ENCODE data around the gene MICU1.

DNA sequence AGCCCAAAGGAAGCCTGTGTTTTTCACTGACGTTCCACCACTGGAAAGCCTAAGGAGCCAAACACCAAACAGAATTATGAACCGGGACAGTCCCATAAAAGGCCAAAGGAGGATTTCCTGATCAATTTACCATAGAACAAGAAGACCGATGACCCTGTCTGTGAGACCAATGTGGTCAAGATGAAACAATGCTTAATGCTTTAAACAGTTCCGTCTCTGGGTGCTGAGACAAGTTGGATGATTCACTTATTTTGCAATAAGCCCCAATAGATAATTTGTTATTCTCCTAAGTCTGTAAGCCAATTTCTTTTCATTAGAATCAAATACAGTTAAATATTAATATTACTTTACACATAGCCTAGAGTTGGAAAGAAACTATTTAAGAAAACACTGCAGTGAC, 134.9 kb downstream of the MICU1 start:
- TF ChIP-seq CTCF (optimal IDR thresholded peaks at IDR 0.05 in 1 of 3, IDR thresholded peaks at IDR 0.05 in 1 of 3, conservative IDR thresholded peaks at IDR 0.05 in 1 of 3; ENCODE audit: extremely low read depth in 1 of 3, insufficient read depth in 2 of 3, low read length in 3 of 3) = no peak
- TF ChIP-seq EZH2 (IDR thresholded peaks at IDR 0.05; ENCODE audit: low read length) = no peak

Data from keratinocyte (primary cell).